ENCODE data around the gene L3MBTL4.
"Not testable (repeated sequence)": the region's sequence is repeated elsewhere in the genome, so short reads cannot be mapped to it uniquely, and the experiment has no call there.

Gene L3MBTL4
- 0.65 to 0.84 reads per million in 2 experiments for total RNA-seq

DNA sequence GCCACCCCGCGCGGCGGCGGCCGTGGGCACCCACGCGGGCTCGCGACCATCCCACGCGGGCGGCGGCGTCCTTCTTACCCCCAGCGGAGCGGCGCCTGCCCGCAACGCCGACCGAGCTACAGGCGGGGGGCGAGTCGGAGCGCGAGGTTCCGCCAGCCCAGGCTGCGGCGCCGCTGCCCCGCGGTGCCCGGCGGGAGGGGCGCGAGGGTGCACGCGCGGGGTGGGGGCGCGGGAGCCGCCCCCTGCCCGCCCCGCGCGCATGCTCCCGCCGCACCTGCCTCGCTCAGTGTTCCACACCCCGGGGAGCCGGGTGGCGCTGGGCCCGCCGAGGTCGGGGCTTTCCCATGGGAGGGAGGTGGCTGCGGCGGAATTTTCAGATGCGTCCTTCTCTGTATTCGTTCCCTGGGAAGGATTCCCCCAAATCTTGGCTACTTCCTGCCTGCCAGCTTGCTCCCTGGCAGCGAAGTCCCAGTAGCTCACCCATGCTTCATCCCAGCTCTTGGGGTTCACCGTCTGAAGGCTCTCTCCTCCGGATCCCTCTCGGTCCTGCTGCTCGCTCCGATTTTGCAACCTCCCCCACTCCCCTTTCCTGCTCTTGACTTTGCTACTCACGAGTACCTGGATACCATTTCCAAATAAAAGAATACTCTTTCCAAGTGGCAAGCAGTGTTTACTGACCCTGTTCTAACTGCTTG lies at the start of gene L3MBTL4:
Gene L3MBTL4 (minus strand): TSS at position 189 of the 695 bp plus-strand sequence. CDS start 103,286 bp downstream, outside the sequence.
- no peak for DNase-seq (ENCODE audit: low read depth)

- DNase-seq (ENCODE audit: low read depth): no peak
These were observed 37.5 kb upstream of the L3MBTL4 start for GRCh38 chr18:6452194-6452593.

DNA sequence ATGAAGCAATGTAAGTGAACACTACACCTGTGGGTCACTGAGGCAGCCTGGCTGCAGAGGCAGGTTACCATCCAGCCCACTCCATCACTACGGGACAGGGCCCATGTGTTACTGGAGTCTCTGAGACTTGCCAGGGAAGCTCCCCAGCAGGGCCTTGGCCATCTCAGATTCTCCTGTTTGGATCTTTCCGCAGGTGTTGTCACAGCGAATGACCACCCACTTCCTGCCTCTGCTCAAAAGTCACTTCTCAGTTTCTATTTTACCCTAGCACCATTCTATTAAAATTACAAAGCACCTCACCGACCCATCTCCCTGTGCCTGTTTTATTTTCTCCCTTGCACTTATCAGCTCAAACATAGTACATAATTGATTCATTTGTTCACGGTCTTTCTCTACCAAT lies 34.5 kb upstream of the L3MBTL4 start:
- DNase-seq (ENCODE audit: low read depth): no peak

DNA sequence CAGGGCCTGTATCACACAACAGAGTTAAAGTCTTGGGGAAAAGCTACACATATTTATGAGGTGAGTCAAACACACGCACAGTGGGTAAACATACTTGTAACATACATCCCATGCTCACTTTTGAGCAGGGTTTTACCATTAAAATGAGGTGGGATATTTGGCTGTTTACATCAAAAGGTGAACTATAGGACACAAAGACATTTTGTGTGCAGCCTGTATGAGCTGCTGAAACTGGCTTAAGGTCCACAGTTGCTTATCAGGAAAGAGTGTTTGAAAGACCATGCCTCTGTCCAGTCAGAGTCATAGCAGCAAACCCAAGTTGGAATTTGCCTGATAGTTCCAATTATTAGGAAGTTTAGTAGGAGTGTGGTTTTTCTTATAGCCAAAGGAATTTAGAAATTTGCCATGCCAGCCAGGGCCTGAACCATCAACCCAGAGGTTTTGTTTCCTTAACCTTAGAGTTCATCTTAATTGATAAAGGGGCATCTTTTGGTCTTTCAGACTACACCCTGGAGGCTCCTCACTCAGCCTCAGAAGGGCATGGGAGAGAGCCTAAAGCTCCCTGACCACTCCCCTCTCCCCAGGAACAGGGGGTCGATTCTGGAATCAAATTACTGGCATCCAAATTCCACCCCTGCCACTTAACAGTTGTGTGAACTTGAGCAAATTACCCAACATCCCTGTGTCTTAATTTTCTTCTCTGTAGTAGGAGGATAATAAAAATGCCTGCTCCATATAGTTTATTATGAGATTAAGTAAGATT lies 29.9 kb upstream of the L3MBTL4 start:
- no peak for DNase-seq (ENCODE audit: low read depth)

GRCh38 chr18:6441200-6441599 lies 26.5 kb upstream of the L3MBTL4 start:
- DNase-seq (ENCODE audit: low read depth): no peak

- DNase-seq (ENCODE audit: low read depth): no peak
These were observed 23.5 kb upstream of the L3MBTL4 start for GRCh38 chr18:6437937-6438818.

- DNase-seq (ENCODE audit: low read depth): no peak
These were observed 21.0 kb upstream of the L3MBTL4 start for GRCh38 chr18:6435731-6436130.

DNA sequence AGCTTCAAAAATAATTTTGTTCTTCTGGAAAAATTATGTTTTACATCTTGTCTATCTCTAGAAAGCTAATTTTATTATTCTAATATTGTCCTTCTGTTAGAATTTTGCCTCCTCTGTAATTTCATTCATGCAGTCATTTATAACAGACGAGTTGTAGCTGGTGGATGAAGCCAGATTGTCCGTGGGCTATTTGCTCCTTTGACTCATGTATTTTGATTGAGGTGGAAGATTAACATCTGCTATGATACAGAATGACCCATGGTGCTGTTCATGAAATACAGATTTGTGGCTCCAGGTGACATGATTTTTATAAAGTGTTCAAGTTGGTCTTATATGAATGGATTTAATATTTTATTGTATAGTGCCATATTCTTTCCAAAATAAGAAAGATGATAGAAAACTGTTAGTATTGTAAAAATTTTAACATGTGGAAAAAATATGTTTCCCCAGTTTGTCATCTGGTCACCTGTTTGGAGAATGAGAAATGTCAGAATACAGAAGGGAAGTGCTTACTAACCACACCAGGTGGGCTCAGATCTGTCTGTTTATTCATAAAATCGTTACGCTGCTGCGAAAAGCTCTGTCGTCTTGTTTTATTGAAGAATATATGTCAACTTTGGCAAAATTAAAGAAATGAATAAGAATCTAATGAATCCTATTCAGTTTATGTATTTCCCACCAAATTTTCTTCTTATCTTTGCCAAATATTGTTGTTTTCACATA lies 20.4 kb upstream of the L3MBTL4 start:
- no peak for DNase-seq (ENCODE audit: low read depth)

DNA sequence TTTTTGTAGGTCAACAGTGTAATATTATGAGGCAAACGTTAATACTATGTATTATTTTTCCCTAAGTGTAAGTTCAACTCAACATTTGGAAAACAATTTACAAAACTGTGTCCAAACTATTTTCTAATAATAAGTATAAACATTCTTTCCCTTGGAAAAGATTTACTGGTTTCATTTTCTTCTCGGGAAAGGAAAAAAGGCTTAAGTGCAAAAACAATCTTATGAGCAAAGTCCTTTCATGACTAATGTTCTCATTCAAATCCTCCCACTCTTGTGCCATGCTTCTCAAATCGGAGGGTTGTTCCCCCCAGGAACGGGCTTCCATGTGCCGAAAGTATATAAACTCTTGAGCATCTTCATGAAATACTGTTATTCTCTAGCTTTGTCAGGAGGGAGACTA lies 19.8 kb upstream of the L3MBTL4 start:
- no peak for DNase-seq (ENCODE audit: low read depth)

- DNase-seq (ENCODE audit: low read depth): no peak
These were observed 17.1 kb upstream of the L3MBTL4 start for GRCh38 chr18:6431659-6432318.

- DNase-seq (ENCODE audit: low read depth): no peak
These were observed 14.2 kb upstream of the L3MBTL4 start for GRCh38 chr18:6428851-6429395.

DNA sequence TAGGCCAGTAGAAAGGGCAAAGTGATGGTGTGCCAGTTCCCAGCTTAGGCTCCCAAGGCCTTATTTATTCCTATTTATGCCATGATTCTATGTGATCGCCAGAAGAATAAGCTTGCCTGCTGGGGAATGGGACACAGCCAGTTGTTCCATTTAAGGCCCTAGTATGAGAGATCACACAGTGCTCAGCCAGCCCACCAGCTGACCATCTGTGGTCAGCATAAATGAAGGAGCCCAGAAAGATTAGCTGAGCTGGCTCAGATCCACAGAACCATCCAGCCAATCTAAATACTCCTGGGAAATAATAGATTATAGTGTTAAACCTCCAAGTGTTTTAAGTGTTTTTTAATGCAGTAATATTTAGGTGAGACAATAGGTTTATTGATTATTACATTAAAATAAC lies 12.6 kb upstream of the L3MBTL4 start:
- no peak for DNase-seq (ENCODE audit: low read depth)

GRCh38 chr18:6423289-6423688 lies 8.6 kb upstream of the L3MBTL4 start:
- DNase-seq (ENCODE audit: low read depth): no peak

DNA sequence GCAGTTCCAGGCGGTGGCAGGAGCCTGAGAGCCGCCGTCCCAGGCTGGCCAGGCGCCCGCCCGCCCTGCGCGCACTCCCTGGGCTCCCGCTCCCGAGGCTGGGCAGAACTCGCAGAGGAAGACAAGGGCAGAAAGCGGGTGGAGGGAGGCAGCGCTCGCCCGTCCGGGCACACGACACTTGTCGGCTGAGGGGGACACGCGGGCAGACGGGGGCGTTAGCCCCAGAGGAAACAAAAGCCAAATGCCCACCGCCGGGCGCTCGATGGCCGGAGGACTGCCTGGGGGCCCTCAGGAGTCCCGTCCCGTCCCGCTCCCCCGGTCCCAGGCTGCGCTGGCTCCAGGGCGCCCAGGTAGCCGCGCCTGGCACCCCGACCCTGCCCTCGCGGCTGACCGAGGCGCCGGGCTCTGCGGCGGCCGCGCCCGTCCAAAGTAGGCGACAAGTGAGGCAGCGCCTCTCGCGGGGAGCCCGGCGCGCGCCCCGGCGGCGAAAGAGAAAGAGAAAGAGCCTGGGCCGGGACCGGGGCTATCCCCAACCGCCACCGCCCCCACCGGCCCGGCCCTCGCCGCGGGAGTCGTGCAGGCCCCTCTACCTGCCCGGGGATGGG lies 491 bp downstream of the L3MBTL4 start:
- no peak for DNase-seq (ENCODE audit: low read depth)

DNA sequence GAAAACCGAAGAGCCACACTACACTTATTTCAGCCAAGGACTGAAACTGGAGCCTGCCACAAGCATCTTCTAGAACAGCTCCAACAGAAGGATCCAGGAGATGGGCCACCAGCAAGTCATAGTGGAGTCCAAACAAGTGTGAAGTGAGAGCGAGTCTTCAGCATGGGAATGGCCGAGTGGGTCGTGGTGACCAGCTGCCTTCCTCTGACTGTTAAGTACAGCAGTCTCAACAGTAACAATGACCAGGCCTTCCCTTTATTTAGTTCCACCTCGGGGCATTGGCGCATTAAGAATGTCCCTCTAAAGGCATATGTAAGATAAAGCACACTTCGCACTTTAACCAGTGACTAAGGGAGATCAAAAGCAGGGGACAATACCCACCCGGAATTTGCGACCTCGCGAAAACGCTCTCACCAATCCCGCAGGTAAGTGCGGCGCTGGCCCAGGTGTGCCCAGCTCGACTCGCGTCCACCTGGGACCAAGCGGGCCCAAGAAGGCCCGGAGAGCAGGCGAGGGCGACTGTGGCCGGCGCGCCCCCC lies 1.1 kb downstream of the L3MBTL4 start:
- no peak for DNase-seq (ENCODE audit: low read depth)

GRCh38 chr18:6412933-6413472 lies 1.7 kb downstream of the L3MBTL4 start:
- DNase-seq (ENCODE audit: low read depth): no peak

GRCh38 chr18:6411382-6411781 lies 3.3 kb downstream of the L3MBTL4 start:
- no peak for DNase-seq (ENCODE audit: low read depth)

DNA sequence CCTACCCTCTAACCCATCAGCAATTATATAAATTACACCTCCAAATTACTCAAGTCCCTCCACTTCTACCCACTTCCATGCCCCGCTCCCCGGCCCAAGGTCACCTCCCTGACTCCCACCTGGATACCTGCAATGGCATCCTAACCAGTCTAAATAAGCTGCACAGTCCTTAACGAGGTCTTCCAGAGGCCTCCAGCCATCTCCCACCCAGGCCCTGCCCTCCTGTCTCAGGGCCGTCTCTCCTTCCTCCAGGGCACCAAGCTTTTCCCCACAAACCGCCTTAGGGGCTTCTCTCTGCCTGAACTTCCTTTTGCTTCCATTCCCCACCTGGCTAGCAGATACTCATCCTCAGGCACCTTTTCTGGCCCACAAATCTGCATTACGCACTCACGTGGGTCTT lies 4.8 kb downstream of the L3MBTL4 start:
- DNase-seq (ENCODE audit: low read depth): no peak

- DNase-seq (ENCODE audit: low read depth): not testable (repeated sequence)
These were observed 6.2 kb downstream of the L3MBTL4 start for GRCh38 chr18:6408543-6408942.

DNA sequence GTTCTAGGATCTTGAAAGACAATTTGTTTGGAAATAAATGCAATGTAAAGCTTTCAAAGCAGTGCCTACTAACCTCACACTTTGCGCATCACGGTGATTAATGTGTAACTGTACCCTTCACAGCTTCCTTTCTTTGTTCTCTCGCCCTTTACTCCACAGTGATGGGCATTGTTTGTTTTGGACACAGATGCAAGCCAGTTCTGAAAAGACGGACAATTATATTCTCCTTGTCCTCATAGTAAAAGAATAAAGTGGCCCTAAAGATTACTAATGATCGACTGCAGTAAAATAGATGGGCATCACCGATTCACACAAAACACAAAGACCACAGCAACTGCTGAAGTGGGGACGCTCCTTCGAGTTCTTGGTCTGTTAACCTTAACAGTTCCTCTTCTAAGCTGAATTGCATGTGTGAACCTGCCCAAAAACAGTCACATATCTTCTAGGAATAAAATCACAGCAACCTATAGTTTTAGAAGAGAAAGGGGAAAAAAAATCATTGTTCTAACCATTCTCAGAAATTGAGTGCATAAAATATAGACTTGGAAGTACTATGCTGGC lies 7.7 kb downstream of the L3MBTL4 start:
- DNase-seq (ENCODE audit: low read depth): no peak
